Amniotic stem cell (primary cell): ENCODE results near the gene EME2.
"Not testable (repeated sequence)": the region's sequence is repeated elsewhere in the genome, so short reads cannot be mapped to it uniquely, and the experiment has no call there.

Experiments used
- DNase-seq: peaks from one replicate; lab custom pipeline; 2025; lab: John Stamatoyannopoulos, UW

The EME2 gene

GRCh38 chr16:1791256-1791942, 18.8 kb downstream of the EME2 start:
- no peak for DNase-seq

DNA sequence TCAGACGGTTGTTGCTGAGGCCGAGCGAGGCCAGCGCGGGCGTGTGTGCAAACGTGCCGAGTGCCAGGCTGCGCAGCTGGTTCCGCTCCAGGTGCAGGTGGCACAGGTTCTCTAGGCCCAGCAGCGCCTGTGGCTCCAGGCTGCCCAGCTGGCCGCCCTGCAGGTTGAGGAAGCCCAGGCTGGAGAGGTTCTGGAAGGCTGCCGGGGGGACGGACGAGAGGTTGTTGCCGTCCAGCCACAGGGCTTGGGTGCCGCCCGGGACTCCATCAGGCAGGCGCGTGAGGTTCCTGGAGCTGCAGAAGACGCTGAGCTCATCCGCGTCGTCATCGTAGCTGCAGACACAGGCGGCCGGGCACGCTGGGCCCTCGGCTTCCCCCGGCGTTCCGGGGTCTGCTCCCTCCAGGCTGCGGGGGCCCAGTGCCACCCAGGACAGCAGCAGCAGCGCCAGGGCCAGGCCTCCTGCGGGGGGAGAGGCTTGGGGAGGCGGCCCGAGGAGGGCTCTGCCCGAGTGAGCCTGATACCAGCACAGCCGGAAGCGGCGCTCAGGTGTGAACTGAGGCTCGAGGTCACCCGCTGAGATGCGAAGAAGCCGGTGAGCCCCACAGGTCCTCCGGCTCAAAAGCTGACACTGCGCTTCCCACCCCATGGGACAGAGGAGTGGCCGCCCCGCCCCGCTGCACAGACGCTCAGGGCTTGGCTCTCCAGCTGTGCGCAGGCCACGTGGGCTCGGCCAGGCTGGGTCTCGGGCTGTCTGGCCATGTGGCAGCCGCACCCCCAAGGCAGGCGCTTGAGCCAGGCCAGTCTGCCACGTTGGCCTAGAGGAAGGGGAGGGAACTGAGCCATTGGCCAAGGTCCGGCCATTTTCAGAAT, 19.6 kb downstream of the EME2 start:
- no peak for DNase-seq

GRCh38 chr16:1792836-1793577, 20.4 kb downstream of the EME2 start:
- no peak for DNase-seq

DNA sequence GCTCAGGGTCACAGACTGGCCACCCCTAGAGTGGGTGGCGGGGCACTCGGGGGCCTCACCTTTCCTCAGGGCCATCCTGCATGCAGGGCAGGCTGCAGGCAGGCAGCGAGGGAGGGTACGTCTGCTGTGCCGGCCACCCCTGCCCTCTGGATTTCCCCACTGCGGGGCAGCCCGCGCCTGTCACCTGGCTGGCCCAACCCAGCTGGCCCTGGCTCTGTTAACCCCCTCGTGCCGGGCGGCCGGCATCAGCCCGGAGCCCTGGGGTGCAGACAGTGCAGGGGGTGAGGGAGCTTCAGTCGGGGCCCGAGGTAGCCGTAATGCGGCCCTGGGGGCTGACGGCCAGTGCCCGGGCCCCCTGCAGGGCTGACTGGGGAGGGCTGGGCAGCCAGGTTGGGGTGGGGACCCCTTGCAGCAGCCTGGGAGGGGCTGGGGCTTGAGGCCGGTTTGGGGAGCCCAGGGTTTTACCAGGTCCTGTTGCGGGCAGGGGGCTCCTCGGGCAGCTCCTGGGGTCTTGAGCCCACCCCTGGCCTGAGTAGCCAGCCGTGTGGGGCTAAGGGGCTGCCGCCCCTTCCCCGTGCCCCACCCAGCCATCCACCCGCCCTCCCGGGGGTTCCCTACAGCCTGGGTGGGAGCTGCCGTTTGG, 21.1 kb downstream of the EME2 start, which contains the start of gene IGFALS:
Gene IGFALS, minus strand, starts transcription at position 128 of the 643 bp plus-strand sequence. Its CDS starts 53 bp downstream, at position 75.
- DNase-seq, result no peak

- DNase-seq, result no peak
These were observed 21.7 kb downstream of the EME2 start for GRCh38 chr16:1794221-1794871.

- no peak for DNase-seq
These were observed 22.5 kb downstream of the EME2 start for GRCh38 chr16:1794908-1795666.

- not testable (repeated sequence) for DNase-seq
These were observed 26.7 kb downstream of the EME2 start for GRCh38 chr16:1799263-1799662.

DNA sequence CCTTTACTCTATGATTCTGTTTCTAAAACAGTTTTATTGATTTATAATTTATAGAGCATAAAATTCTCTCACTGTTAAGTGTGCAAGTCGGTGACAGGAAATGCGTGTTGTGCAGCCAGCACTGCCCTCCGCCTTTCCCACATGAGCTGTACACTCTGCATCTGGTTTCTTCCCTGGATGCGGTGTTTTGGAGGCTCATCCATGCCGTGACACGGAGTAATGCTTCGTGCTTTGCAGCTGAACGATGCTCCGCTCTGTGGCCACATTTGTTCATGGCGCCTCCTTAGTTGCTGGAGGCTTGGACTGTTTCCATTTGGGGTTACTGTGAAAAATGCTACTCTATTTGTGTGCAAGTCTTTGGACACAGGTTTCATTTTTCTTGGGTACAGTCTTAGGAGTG, 28.1 kb downstream of the EME2 start:
- no peak for DNase-seq

GRCh38 chr16:1807626-1808025, 35.0 kb downstream of the EME2 start:
- no peak for DNase-seq

DNA sequence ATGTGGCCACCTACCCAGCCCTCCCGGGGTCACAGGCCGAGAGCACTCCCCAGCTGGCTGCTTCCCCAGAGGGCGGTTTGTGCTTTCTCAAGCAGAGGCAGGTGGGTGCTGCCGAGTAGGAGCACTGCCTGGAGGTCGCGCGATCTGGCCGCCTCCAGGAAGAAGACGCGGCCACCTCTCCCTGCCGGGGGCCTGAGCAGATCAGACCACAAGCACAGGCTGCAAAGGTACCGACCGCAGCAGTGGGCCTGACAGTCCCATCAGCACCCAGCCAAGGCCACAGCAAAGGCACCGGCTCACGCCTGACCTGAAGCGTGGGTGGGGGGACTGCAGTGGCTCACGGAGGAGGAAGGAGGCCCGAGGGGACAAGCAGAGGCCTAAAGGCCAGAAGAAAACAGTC, 36.1 kb downstream of the EME2 start:
- no peak for DNase-seq

- DNase-seq, result no peak
These were observed 36.7 kb downstream of the EME2 start for GRCh38 chr16:1809281-1809801.

GRCh38 chr16:1810106-1810505, 37.5 kb downstream of the EME2 start:
- no peak for DNase-seq

DNA sequence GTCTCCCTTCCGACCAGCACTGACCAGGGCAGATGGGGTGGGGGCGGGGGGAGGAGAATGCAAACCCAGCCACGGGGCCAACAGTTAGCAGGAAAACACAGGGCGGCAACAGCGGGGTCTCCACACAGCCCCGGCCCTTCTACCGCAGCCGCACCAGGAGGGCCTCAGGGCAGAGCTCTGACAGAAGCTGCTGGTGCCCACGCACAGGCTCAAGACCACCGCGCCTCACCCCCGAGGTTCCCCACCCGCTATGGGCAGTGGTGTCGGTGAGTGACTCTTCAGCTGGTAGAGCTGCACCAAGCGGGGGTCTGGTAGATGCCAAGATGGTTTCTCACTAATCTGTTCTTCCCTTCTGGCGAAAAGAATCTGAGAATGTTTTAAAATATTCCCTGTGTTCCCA, 37.9 kb downstream of the EME2 start:
- DNase-seq, result no peak

- DNase-seq, result peak; percentile 35
These were observed 40.1 kb downstream of the EME2 start for GRCh38 chr16:1812732-1813163.

GRCh38 chr16:1815461-1815860, 42.9 kb downstream of the EME2 start:
- DNase-seq, result no peak

DNA sequence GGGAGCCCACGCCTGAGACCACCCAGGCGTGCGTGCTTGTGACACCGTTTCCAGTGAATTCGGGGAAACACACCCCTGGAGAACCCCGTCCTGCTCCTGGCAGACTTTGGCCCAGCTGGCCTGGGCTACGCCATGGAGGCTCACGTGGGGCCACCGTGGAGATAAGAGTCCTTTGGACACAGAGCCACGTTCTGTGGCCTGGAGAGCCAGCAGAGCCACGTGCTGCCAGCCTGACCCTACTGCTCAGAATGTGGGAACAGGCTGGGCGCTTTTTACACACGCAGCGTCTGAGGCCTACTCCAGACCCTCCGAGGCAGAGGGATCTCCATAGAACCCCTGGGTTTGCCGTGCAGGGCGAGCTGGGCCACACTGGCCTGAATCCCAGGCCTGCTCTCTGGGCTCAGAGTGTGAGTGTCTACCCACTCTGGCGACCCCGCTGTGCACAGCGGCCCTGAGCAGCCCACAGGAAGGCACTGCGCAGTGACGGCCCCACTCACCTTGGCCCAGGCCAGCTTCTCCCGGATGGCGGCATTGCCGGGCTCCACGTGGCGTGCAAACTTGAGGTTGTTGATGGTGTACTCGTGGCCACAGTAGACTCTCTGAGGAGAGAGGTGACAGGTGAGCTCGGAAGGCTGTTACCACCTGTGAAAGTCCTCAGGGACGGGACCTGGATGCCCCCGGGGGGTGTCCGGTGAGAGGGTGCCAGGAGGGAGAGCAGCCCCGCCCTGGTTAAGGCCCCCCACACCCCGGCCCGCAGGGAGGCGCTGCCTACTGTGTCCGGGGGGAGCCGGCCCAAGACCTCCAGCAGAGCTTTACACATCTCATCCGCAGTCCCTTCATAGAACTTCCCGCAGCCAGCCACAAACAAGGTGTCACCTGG, 44.0 kb downstream of the EME2 start:
- DNase-seq, result no peak

- DNase-seq, result no peak
These were observed 44.6 kb downstream of the EME2 start for GRCh38 chr16:1817276-1817589.

GRCh38 chr16:1817716-1818115, 45.1 kb downstream of the EME2 start:
- no peak for DNase-seq

GRCh38 chr16:1818204-1818872, 45.7 kb downstream of the EME2 start:
- DNase-seq, result no peak
